Superior temporal gyrus (tissue), 1 donor: ENCODE results near the gene RNF14.

Experiments
- DNase-seq: peaks from one replicate; pipeline ENCODE4 v3.0.0-alpha.2; 2016; ENCODE audit errors: extremely low spot score

The RNF14 gene

GRCh38 chr5:141948812-141949211 is 20.1 kb upstream of the RNF14 start:
- no peak for DNase-seq

GRCh38 chr5:141949511-141949910 is 19.4 kb upstream of the RNF14 start:
- no peak for DNase-seq

- DNase-seq, result no peak
Measured at GRCh38 chr5:141950207-141951005, 18.5 kb upstream of the RNF14 start.

- DNase-seq, result peak; percentile 11
Measured at GRCh38 chr5:141951332-141951781, 17.5 kb upstream of the RNF14 start.

GRCh38 chr5:141952020-141952419 is 16.9 kb upstream of the RNF14 start:
- DNase-seq, result no peak

GRCh38 chr5:141954194-141954593 is 14.7 kb upstream of the RNF14 start:
- DNase-seq, result no peak

GRCh38 chr5:141957367-141957996 is 11.4 kb upstream of the RNF14 start:
- no peak for DNase-seq

- no peak for DNase-seq
Measured at GRCh38 chr5:141958113-141958512, 10.8 kb upstream of the RNF14 start, which contains the start of gene PCDH12. TSS of gene PCDH12 (minus strand) at chr5:141958202. CDS start at chr5:141957851, 351 bp downstream.

- no peak for DNase-seq
Measured at GRCh38 chr5:141958546-141959172, 10.2 kb upstream of the RNF14 start.

GRCh38 chr5:141960018-141960417 is 8.9 kb upstream of the RNF14 start:
- DNase-seq, result no peak

GRCh38 chr5:141960449-141961323 is 8.2 kb upstream of the RNF14 start:
- DNase-seq, result peak; percentile 98

- DNase-seq, result no peak
Measured at GRCh38 chr5:141961466-141961865, 7.4 kb upstream of the RNF14 start.

GRCh38 chr5:141963701-141964100 is 5.2 kb upstream of the RNF14 start:
- DNase-seq, result no peak

- DNase-seq, result no peak
Measured at GRCh38 chr5:141965071-141965470, 3.8 kb upstream of the RNF14 start.

- DNase-seq, result no peak
Measured at GRCh38 chr5:141966275-141966962, 2.5 kb upstream of the RNF14 start.

GRCh38 chr5:141966963-141967333 is 2.0 kb upstream of the RNF14 start:
- DNase-seq, result no peak

GRCh38 chr5:141969783-141970771 is 1.2 kb downstream of the RNF14 start:
- no peak for DNase-seq

GRCh38 chr5:141973871-141974595 is 5.1 kb downstream of the RNF14 start:
- no peak for DNase-seq

- no peak for DNase-seq
Measured at GRCh38 chr5:141976176-141976575, 7.3 kb downstream of the RNF14 start.
